MG63 (cell line): ENCODE results near the gene H2BK1. TPM values are rescaled to one million over a fixed set of nuclear protein-coding genes. Genes with fewer than 3 reads are reported as not detected.

ENCODE experiments used
- DNase-seq: peaks from one replicate; pipeline ENCODE4 v3.0.0-alpha.2; 2020
- H3K27me3 ChIP-seq: fragments of 250-450 bp; sonication (Bioruptor Pico); 2 replicates; pipeline ENCODE4 v1.5.1; 2020; ENCODE audit warnings: mild to moderate bottlenecking, moderate library complexity
- H3K36me3 ChIP-seq: fragments of 250-450 bp; sonication (Bioruptor Pico); 2 replicates; pipeline ENCODE4 v1.5.1; 2020; ENCODE audit warnings: mild to moderate bottlenecking, moderate library complexity
- H3K4me3 ChIP-seq: fragments of 250-450 bp; sonication (Bioruptor Pico); 2 replicates; pipeline ENCODE4 v1.5.1; 2020; ENCODE audit warnings: mild to moderate bottlenecking, moderate library complexity
- H3K9me3 ChIP-seq: fragments of 250-450 bp; sonication (Bioruptor Pico); 2 replicates; pipeline ENCODE4 v1.5.1; 2020; ENCODE audit warnings: mild to moderate bottlenecking, moderate library complexity
- total RNA-seq: library from RNA; depleted of rRNA; stranded (reverse); fragments of >200 nt; shearing (Covaris generic); gene quantifications from 2 replicates; pipeline ENCODE4 v1.2.3, GENCODE V29; 2014; ENCODE audit warnings: low replicate concordance

The H2BK1 gene
- total RNA-seq, 1 experiment from 2014 or later = not detected

- no peaks in the 10 kb centered on the region for H3K9me3 ChIP-seq
- peaks cover 16% of the 10 kb centered on the region for H3K36me3 ChIP-seq
- DNase-seq = no peak
- no peaks in the 10 kb centered on the region for H3K27me3 ChIP-seq
- peak overlapping the region; percentile 74 for H3K4me3 ChIP-seq
These were observed 15.7 kb upstream of the H2BK1 start for GRCh38 chr7:151225948-151226510.

GRCh38 chr7:151223728-151224127, 13.4 kb upstream of the H2BK1 start:
- Histone ChIP-seq H3K27me3 (no peaks in the 10 kb centered on the region), H3K36me3 (peaks cover 16% of the 10 kb centered on the region)

GRCh38 chr7:151218170-151218569, 7.9 kb upstream of the H2BK1 start:
- Histone ChIP-seq H3K4me3 (no peak overlapping the region), H3K9me3 (no peaks in the 10 kb centered on the region), H3K36me3 (peaks cover 17% of the 10 kb centered on the region; the same call in 1 of the 2 replicates), H3K27me3 (no peaks in the 10 kb centered on the region)
- no peak for DNase-seq

More at GRCh38 chr7:151223728-151224127, 13.4 kb upstream of the H2BK1 start:
- Histone ChIP-seq H3K4me3 (no peak overlapping the region), H3K9me3 (no peaks in the 10 kb centered on the region)
- DNase-seq = no peak

- H3K9me3 ChIP-seq = no peaks in the 10 kb centered on the region
- no peaks in the 10 kb centered on the region for H3K27me3 ChIP-seq
- peaks cover 12% of the 10 kb centered on the region; the same call in 1 of the 2 replicates for H3K36me3 ChIP-seq
- DNase-seq = no peak
- no peak overlapping the region for H3K4me3 ChIP-seq
These were observed 5.1 kb upstream of the H2BK1 start for GRCh38 chr7:151215396-151215795.

GRCh38 chr7:151213826-151214225, 3.5 kb upstream of the H2BK1 start:
- Histone ChIP-seq H3K36me3 (peaks cover 12% of the 10 kb centered on the region; the same call in 1 of the 2 replicates), H3K9me3 (no peaks in the 10 kb centered on the region), H3K4me3 (no peak overlapping the region), H3K27me3 (no peaks in the 10 kb centered on the region)
- DNase-seq = no peak

GRCh38 chr7:151212626-151213025, 2.3 kb upstream of the H2BK1 start:
- H3K36me3 ChIP-seq = peaks cover 12% of the 10 kb centered on the region; the same call in 1 of the 2 replicates
- no peaks in the 10 kb centered on the region for H3K9me3 ChIP-seq
- no peak for DNase-seq
- no peak overlapping the region for H3K4me3 ChIP-seq
- H3K27me3 ChIP-seq = no peaks in the 10 kb centered on the region

- peaks cover 9% of the 10 kb centered on the region; the same call in 1 of the 2 replicates for H3K36me3 ChIP-seq
- DNase-seq = no peak
- no peaks in the 10 kb centered on the region for H3K9me3 ChIP-seq
- no peak overlapping the region for H3K4me3 ChIP-seq
- H3K27me3 ChIP-seq = no peaks in the 10 kb centered on the region
These were observed 976 bp upstream of the H2BK1 start for GRCh38 chr7:151211155-151211772.

GRCh38 chr7:151209588-151209987, 700 bp downstream of the H2BK1 start:
- H3K36me3 ChIP-seq = no peaks in the 10 kb centered on the region
- H3K9me3 ChIP-seq = no peaks in the 10 kb centered on the region
- DNase-seq = no peak
- H3K27me3 ChIP-seq = no peaks in the 10 kb centered on the region
- H3K4me3 ChIP-seq = no peak overlapping the region

GRCh38 chr7:151208253-151208862, 1.9 kb downstream of the H2BK1 start:
- H3K27me3 ChIP-seq = no peaks in the 10 kb centered on the region
- DNase-seq = no peak
- H3K36me3 ChIP-seq = no peaks in the 10 kb centered on the region
- H3K9me3 ChIP-seq = no peaks in the 10 kb centered on the region
- H3K4me3 ChIP-seq = no peak overlapping the region

- no peaks in the 10 kb centered on the region for H3K27me3 ChIP-seq
These were observed 2.5 kb downstream of the H2BK1 start for GRCh38 chr7:151207804-151208203.

GRCh38 chr7:151207315-151207714, 3.0 kb downstream of the H2BK1 start:
- no peak for DNase-seq
- no peaks in the 10 kb centered on the region for H3K9me3 ChIP-seq
- no peaks in the 10 kb centered on the region for H3K27me3 ChIP-seq
- H3K4me3 ChIP-seq = no peak overlapping the region
- no peaks in the 10 kb centered on the region for H3K36me3 ChIP-seq

More at GRCh38 chr7:151207804-151208203, 2.5 kb downstream of the H2BK1 start:
- Histone ChIP-seq H3K9me3 (no peaks in the 10 kb centered on the region), H3K4me3 (no peak overlapping the region), H3K36me3 (no peaks in the 10 kb centered on the region)
- no peak for DNase-seq

- DNase-seq = no peak
- Histone ChIP-seq H3K4me3 (no peak overlapping the region), H3K27me3 (no peaks in the 10 kb centered on the region), H3K36me3 (no peaks in the 10 kb centered on the region), H3K9me3 (no peaks in the 10 kb centered on the region)
These were observed 3.4 kb downstream of the H2BK1 start for GRCh38 chr7:151206914-151207313.

GRCh38 chr7:151205730-151206129, 4.6 kb downstream of the H2BK1 start:
- no peak overlapping the region for H3K4me3 ChIP-seq
- no peak for DNase-seq
- no peaks in the 10 kb centered on the region for H3K9me3 ChIP-seq
- H3K27me3 ChIP-seq = no peaks in the 10 kb centered on the region
- no peaks in the 10 kb centered on the region for H3K36me3 ChIP-seq

GRCh38 chr7:151204383-151205032, 5.8 kb downstream of the H2BK1 start:
- no peaks in the 10 kb centered on the region for H3K36me3 ChIP-seq
- DNase-seq = no peak
- H3K4me3 ChIP-seq = no peak overlapping the region
- no peaks in the 10 kb centered on the region for H3K9me3 ChIP-seq
- H3K27me3 ChIP-seq = no peaks in the 10 kb centered on the region

- no peak for DNase-seq
- H3K9me3 ChIP-seq = no peaks in the 10 kb centered on the region
- H3K4me3 ChIP-seq = no peak overlapping the region
- H3K36me3 ChIP-seq = no peaks in the 10 kb centered on the region
- H3K27me3 ChIP-seq = no peaks in the 10 kb centered on the region
These were observed 7.5 kb downstream of the H2BK1 start for GRCh38 chr7:151202836-151203235.

- no peak for DNase-seq
- no peaks in the 10 kb centered on the region for H3K36me3 ChIP-seq
- H3K9me3 ChIP-seq = no peaks in the 10 kb centered on the region
- H3K4me3 ChIP-seq = no peak overlapping the region
- H3K27me3 ChIP-seq = no peaks in the 10 kb centered on the region
These were observed 8.5 kb downstream of the H2BK1 start for GRCh38 chr7:151201751-151202150.

GRCh38 chr7:151201344-151201743, 8.9 kb downstream of the H2BK1 start:
- Histone ChIP-seq H3K9me3 (no peaks in the 10 kb centered on the region), H3K4me3 (no peak overlapping the region), H3K27me3 (no peaks in the 10 kb centered on the region), H3K36me3 (no peaks in the 10 kb centered on the region)
- no peak for DNase-seq
